A549 (cell line): Measurements from ENCODE around the gene DHRS4.
"Not testable (repeated sequence)": the region's sequence is repeated elsewhere in the genome, so short reads cannot be mapped to it uniquely, and the experiment has no call there.

ENCODE experiments used
- BHLHE40 ChIP-seq: IDR thresholded peaks from 2 replicates; pipeline ENCODE4 v1.6.1; 2012; ENCODE audit warnings: low read depth, low read length, inconsistent platforms
- EP300 ChIP-seq, 2 experiments: fragments of >200 bp; sonication (Bioruptor Twin); formaldehyde crosslinking; IDR thresholded peaks; 2 replicates in 1 of 2; 3 replicates in 1 of 2; pipeline ENCODE4 v1.6.1; 2016 to 2017
- JUN ChIP-seq, 2 experiments: fragments of >200 bp; sonication (Bioruptor Twin); formaldehyde crosslinking; IDR thresholded peaks; 2 replicates in 1 of 2; 3 replicates in 1 of 2; pipeline ENCODE4 v1.6.1; 2016 to 2017
- POLR2A ChIP-seq: IDR thresholded peaks from 2 replicates; pipeline ENCODE4 v1.6.1; 2012; ENCODE audit warnings: mild to moderate bottlenecking, low read length
- RARB ChIP-seq: fragments of 250-450 bp; sonication (Bioruptor Pico); IDR thresholded peaks from 2 replicates; pipeline ENCODE4 v1.8.0; 2021; ENCODE audit warnings: mild to moderate bottlenecking, moderate library complexity
- RCOR1 ChIP-seq: fragments of 150-350 bp; IDR thresholded peaks from 2 replicates; pipeline ENCODE4 v1.6.1; 2014; ENCODE audit warnings: antibody characterized with exemption, low read length, low read depth
- ZC3H11A ChIP-seq: fragments of 450-650 bp; IDR thresholded peaks from 2 replicates; pipeline ENCODE4 v1.6.1; 2014; ENCODE audit warnings: antibody characterized with exemption, mild to moderate bottlenecking
- TF ChIP-seq, protein P1 (sequence below): fragments of >200 bp; sonication (Bioruptor Twin); formaldehyde crosslinking; IDR thresholded peaks from 3 replicates; pipeline ENCODE4 v1.5.1; 2016
- TF ChIP-seq, protein P2 (sequence below): IDR thresholded peaks from 2 replicates; pipeline ENCODE4 v1.6.1; 2012; ENCODE audit warnings: low read depth, borderline replicate concordance
- TF ChIP-seq, protein P3 (sequence below): IDR thresholded peaks from 2 replicates; pipeline ENCODE4 v1.6.1; 2012
- TF ChIP-seq, protein P4 (sequence below): fragments of 150-350 bp; IDR thresholded peaks from 2 replicates; pipeline ENCODE4 v1.6.1; 2014; ENCODE audit warnings: low read depth, mild to moderate bottlenecking, low read length
- TF ChIP-seq, protein P5 (sequence below): fragments of >200 bp; sonication (Bioruptor Twin); formaldehyde crosslinking; IDR thresholded peaks from 3 replicates; pipeline ENCODE4 v1.6.1; 2016

DNA sequence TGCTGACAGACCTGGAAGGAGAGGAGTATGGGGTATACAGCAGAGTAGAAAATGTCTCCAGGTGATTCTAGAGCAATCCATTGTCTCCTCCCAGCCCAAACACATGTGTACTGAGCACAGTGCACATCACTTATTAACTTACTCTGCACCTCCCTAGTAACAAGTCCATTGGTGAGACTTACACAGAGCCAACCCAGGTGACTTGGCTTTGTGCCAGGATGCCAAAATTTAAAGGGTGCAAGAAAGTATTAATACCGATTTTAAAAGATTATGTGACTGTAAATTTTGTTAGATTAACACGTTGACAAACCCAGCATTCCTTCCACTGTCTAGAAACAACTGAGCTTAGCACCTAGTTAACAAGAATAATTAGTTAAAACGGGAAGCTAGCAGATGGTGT, 39.5 kb downstream of the DHRS4 start:
- TF ChIP-seq JUN (IDR thresholded peaks at IDR 0.05); ZC3H11A; EP300 (IDR thresholded peaks at IDR 0.05); POLR2A; RCOR1; BHLHE40; RARB (CRISPR knock-in tag): not testable (repeated sequence)
- TF ChIP-seq, protein P1, sequence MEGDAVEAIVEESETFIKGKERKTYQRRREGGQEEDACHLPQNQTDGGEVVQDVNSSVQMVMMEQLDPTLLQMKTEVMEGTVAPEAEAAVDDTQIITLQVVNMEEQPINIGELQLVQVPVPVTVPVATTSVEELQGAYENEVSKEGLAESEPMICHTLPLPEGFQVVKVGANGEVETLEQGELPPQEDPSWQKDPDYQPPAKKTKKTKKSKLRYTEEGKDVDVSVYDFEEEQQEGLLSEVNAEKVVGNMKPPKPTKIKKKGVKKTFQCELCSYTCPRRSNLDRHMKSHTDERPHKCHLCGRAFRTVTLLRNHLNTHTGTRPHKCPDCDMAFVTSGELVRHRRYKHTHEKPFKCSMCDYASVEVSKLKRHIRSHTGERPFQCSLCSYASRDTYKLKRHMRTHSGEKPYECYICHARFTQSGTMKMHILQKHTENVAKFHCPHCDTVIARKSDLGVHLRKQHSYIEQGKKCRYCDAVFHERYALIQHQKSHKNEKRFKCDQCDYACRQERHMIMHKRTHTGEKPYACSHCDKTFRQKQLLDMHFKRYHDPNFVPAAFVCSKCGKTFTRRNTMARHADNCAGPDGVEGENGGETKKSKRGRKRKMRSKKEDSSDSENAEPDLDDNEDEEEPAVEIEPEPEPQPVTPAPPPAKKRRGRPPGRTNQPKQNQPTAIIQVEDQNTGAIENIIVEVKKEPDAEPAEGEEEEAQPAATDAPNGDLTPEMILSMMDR = not testable (repeated sequence)
- TF ChIP-seq, protein P2, sequence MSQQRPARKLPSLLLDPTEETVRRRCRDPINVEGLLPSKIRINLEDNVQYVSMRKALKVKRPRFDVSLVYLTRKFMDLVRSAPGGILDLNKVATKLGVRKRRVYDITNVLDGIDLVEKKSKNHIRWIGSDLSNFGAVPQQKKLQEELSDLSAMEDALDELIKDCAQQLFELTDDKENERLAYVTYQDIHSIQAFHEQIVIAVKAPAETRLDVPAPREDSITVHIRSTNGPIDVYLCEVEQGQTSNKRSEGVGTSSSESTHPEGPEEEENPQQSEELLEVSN = not testable (repeated sequence)
- TF ChIP-seq, protein P3, sequence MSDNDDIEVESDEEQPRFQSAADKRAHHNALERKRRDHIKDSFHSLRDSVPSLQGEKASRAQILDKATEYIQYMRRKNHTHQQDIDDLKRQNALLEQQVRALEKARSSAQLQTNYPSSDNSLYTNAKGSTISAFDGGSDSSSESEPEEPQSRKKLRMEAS = not testable (repeated sequence)
- TF ChIP-seq, protein P4, sequence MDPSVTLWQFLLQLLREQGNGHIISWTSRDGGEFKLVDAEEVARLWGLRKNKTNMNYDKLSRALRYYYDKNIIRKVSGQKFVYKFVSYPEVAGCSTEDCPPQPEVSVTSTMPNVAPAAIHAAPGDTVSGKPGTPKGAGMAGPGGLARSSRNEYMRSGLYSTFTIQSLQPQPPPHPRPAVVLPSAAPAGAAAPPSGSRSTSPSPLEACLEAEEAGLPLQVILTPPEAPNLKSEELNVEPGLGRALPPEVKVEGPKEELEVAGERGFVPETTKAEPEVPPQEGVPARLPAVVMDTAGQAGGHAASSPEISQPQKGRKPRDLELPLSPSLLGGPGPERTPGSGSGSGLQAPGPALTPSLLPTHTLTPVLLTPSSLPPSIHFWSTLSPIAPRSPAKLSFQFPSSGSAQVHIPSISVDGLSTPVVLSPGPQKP = not testable (repeated sequence)
- TF ChIP-seq, protein P5, sequence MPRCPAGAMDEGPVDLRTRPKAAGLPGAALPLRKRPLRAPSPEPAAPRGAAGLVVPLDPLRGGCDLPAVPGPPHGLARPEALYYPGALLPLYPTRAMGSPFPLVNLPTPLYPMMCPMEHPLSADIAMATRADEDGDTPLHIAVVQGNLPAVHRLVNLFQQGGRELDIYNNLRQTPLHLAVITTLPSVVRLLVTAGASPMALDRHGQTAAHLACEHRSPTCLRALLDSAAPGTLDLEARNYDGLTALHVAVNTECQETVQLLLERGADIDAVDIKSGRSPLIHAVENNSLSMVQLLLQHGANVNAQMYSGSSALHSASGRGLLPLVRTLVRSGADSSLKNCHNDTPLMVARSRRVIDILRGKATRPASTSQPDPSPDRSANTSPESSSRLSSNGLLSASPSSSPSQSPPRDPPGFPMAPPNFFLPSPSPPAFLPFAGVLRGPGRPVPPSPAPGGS = not testable (repeated sequence)
